Right renal pelvis (tissue), 4 donors: ENCODE results near the gene FHIT. TPM values are rescaled to one million over a fixed set of nuclear protein-coding genes. Genes with fewer than 3 reads are reported as not detected.

ENCODE experiments used
- DNase-seq, 4 donors: peaks; one replicate each; pipeline ENCODE4 v3.0.0-alpha.2; 2013; ENCODE audit warnings: low read depth in 4 of 4, low spot score in 3 of 4, missing footprints in 1 of 4
- polyA plus RNA-seq, 4 donors: library from polyadenylated mRNA; unstranded; fragments of 120-200 nt; gene quantifications; one replicate each; pipeline ENCODE4 v1.2.1, GENCODE V29; 2013; ENCODE audit not compliant: insufficient read length in 4 of 4

FHIT gene
- polyA plus RNA-seq, 4 donors: 24.5 to 27.4 (median 26.6) TPM

DNA sequence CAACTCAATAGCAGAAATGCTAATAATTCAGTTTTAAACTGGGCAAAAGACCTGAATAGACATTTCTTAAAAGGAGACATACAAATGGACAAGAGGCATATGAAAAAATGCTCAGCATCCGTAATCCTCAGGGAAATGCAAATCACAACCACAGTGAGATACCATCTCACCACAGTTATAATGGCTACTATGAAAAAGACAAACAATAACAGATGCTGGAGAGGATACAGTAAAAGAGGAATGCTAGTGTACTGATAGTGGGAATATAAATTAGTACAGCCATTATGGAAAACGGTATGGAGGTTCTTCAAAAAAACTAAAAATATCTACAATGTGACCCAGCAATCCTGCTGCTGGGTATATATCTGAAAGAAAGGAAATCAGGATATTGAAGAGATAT lies 367.2 kb downstream of the FHIT start:
- DNase-seq: no peak

DNA sequence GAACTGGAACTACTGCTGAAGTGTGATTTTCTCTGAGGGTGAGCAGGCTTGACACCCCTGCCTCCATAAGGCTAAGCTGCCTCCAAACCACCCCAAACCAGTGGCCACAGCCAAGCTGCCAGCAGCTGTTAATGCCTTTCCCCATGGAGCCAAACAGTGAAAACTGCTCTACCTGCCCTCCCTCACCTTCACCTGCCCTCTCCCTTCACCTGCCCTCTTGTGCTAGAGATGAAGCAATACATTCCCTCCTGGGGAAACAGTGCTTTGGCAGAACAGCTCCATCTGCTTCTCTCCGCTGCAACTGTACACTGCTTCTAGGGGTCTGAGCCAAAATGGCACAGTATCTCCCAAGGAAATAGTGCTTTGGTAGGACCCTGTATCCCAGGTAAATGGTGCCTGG lies 374.1 kb downstream of the FHIT start:
- DNase-seq: no peak

DNA sequence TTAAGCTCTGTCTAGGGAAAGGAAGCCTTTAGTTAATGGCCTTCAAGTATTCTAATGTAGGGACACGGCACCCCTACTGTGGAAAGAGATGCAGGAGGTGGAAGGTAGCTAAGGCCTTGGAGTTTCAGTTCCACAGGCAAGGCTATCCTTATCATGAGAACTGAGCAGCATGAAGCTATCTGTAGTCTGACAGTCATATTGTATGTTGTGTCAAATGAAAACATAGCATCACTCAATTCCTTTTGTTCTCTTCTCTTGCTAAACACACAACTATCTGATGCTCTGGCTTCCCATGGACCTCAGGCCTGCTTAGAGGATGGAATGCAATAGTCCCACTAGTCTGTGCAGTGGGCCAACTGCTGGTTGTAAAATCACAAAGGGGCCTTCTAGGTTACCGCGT lies 380.9 kb downstream of the FHIT start:
- DNase-seq: no peak

DNA sequence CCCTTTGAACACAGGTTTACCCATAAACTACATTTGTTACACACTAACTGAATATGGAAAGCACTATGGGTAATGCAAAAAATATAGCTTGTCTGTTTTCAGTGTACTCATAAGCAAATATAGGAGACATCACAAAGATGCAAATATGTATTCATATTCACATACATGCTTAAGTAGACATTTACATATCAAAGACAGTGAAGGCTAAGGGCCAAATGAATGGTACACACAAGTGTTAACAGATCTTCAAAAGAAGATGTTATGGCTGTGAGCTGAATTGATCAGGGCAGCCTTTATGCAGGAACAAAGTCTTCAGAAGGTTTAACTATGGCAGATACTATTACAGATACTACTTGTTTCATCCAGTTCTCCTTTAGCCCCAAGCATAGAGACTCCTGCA lies 384.1 kb downstream of the FHIT start:
- DNase-seq: no peak

DNA sequence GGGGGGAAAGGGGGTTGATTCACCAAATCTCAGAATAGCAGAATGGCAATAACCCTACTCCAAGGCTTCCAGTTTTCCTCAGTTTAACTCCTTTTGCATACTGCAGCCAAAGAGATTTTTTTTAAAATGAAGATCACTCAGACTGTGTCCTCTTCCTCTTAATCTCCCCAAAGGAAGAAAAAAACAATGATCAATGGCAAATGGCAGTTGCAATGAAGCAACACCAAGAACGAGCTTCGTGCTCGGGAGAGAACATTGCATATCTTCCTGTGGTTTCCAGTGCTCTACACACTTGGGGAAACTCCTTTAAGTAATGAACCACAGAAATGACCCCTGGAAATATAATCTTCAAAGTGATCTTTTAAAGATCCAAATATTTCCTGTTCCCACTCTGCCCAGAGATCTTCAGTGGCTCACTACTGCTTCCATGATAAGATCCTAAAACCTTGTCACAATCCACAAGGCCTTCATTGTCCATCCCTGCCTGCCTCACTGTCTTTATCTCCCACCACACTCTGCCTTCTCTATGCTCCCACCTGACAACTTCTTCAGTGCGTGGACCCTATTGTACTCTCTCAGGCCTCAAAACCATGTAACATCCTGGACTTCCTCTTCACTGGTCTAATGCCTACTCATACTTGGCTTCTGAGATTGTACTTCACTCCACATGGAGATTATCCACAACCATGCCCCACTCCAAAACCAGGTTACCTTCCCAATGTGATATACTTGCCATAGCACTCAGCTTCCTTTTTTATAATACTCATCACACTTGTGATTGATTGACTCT lies 394.8 kb downstream of the FHIT start:
- no peak for DNase-seq

DNA sequence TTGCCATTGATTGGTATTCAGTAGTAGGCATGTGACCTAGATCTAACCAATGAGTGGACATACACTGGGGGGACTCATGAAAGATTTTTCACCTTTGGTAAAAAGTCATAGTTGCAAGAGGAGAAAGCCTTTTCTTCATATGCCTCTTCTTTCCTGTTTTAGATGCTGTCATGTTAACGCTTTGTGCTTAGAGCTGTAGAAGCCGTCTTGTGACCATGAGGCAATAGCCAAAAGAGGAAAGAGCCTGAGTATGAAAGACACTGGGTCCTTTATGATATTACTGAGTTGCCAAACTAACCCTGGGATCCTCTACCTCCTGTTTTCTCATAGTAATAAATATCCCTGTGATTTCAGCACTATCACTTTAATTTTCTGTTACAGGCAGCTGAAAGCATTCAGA lies 396.0 kb downstream of the FHIT start:
- no peak for DNase-seq

DNA sequence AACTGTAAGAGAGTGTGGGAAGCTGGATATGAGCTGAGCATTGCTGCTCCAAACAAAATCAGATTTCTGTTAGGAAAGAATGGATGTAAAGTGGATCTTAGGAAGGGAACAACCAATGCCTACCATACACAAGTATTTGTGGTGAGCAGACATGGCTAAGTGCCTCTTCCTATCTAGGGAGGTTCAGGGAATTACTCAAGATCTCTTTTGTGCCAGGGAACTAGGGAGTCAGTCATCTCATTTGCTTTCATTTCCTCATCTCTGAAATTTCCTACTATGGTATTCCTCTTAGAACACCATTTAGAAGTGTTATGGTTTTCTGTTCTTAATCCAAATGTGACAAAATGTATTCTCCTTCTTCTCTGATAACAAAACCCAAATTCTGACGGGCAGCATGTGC lies 396.5 kb downstream of the FHIT start:
- no peak for DNase-seq

DNA sequence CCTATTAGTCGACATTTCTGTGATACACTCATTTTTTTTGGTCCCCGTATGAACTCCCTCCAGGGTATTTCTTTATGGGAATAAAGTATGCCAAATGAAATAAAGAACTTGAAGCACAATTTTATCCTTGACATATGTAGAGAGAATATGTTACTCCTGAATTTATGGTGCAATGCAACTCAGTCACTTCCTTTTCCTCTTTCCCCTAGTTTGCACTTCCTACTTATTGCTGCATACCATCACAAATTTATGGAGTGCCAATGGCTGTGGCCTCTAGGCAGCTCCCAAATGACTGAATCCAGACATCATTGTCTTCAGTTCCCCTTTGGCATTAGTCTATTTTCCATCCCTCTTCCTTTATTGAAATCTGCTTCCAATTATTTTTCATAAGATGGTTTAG lies 403.5 kb downstream of the FHIT start:
- no peak for DNase-seq

DNA sequence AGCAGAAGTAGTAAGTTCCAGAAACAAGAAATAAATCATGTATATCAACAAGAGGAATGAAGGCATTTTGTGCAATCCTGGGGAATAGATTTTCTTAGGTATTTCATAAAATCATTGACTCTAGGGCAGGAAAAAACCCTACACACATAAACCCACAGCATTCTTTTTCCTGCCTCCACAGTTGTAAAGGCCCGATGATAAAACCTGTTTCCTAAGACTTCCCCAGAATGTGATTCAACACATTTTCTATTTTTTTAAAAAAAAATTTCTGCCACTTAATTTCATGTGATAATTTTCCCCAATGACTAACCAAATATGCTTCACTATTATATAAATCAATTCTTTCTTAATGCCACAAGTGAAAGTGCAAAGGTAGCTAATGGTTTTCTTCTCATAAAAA lies 407.0 kb downstream of the FHIT start:
- no peak for DNase-seq

DNA sequence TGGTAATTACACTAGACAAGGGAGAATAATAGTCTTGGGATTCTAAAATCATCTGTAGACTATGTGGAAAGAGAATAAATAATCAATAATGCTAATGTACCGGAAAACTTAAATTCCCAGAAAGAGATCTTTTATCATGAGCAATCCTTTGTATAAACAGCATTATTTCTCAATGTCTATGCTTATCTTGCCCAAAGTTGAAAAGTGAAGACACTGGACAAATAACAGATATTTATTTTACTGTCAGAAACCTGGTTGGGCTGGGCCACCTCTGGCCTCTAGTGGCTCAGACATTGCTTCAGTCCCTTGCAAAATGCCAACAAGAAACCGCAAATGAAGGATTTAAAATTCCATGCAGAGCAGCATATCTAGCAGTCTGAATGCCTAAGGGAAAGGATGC lies 409.9 kb downstream of the FHIT start:
- DNase-seq: no peak

DNA sequence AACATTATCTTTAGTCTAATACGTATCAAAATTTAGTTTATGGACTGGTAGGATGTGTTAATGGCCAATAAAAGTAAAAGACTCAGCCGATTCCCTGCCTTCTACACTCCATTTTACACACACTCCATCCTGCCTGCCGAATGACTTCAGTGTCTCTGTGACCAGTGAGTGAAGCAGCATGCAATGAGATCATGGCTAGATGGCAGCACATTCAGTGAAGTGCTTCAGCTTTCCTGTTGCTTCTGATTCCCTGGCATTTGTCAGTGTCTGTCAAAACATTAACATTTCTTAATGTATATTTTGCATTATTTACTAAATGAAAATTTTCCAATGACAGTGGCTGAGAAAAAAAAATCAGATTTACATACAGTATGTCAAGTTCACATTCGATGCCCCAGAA lies 412.0 kb downstream of the FHIT start:
- DNase-seq: no peak

DNA sequence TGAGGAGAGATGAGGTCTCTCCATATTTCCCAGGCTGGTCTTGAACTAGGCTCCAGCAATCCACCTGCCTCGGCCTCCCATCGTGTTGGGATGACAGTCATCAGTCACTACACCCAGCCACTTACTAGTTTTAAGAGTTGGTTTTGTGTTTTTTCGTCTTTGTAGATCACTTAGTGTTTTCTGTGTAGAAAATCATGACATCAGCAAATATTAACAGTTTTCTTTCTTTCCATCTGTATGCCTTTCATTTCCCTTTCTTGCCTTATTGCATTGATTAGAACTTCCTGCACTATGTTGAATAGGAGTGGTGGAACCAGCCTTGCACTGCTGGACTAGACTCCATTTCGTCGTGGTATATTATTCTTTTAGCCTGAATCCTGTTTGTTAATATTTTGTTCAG lies 415.5 kb downstream of the FHIT start:
- DNase-seq: no peak

DNA sequence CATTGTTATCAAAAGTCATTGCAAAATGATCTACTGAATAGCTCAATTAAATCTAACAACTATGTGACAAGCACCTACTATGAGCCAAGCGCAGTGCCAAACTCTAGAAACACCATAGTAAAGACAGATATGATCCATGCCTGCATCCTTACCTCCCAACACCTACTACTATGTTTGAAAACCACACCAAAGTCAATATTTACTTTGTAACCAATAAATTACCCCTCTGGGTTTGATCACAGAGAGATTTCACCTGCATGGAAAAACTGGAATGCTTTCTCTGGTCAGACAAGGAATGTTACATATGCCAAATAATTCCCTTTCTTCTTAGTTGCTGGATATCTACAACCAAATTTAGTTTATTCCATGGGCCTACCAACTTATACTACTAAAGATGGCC lies 422.2 kb downstream of the FHIT start:
- DNase-seq: no peak

DNA sequence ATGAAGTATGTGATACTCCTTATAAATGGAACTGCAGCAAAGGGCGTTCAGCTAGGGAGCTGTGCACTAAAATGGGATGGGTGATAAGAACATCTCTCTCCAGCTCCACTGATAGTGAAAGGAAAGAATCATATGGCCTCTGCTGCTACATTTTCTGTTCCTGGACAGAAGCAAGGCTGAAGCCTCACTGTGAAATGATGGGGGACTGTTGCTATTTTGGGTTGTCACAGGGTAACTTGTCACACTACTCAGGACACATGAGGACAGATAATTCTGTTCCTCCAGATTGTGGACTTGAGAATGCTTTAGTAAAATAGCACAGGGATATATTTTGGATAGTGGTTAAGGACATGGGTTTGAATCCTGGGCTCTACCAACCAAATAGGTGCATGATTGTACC lies 423.6 kb downstream of the FHIT start:
- no peak for DNase-seq

DNA sequence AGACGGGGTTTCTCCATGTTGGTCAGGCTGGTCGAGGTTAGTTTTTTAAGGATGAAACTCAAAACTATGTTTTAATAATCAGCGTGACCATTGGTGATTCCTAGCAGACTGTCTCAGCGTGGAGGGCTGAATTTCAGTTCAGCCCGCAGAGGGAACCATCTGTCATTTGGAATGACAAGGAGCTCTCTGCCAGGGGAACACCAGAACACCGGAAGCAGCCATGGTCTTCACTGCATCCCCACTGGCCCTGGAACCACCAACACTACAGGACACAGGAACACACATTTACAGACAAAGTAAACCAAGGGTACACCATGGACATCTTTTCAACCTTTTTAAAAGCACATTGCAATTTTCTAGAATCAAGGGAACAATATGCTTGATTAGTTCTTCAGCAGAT lies 424.7 kb downstream of the FHIT start:
- DNase-seq: no peak

DNA sequence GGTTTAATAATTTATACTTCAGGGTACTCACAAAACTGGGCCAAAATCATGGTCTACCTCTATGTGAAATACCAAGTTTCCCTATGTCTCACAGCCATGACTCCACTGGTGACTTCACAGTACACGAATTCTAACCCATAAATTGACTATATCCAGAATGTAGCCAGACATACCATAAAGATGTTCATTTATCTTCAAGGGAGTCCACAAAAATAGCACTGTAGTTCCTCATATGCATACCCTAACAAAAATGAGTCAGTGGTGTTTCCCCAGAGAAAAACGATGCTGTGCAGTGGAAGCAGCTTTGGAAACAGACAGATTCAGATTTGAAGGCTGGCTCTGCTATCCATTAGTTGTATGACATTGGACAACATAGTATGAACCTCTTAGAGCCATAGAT lies 438.8 kb downstream of the FHIT start:
- no peak for DNase-seq

DNA sequence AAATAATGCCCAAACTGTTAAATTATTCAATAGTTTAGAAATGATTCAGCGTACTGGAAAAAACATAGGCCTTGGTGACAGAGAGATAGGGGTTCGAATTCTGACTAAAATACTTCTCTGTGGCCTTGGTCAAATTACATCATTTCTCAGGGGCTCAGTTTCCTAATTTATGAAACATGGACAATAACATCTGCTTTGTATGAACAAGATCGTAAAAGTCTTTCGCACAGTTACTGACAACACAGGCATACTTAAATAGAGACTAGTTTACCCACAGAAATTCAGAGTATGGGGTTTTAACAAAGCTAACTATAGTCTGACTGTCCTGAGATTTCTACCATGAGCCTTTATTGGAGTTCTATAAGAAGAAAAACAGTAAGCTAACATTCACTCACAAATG lies 440.4 kb downstream of the FHIT start:
- no peak for DNase-seq

DNA sequence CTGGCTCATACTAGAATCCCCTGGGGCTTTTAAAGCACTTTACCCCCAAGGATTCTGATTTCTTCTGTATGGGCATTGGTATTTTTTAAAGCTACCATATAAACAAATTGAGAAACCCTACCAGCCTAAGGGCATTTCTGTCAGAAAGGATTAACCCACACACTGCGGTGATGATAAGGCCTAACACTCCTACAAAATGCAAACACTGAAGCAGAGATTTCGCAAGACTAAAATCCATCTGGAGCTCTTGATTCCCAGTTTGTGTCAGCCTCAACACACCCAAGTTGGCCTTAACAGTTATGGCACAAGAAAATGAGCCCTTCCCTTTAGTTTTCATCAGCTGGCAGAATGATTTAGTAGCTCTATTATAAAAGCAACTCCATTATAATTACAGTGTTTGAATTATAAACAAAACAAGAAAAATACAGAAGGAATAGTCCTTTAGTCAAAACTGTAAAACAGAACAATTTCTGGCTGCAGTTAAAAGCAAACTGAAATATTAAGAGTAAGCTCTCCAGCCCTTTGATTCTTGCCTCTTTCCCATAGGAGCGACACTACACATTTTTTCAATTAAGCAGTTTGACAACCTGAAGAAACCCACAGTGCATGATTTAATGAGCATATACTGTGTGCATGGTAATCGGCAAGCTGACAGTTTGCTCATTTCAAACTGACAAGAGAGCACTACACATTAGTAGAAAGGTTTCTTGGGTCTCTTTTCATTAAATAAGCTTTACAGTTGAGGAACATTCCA lies 441.2 kb downstream of the FHIT start:
- DNase-seq: no peak

DNA sequence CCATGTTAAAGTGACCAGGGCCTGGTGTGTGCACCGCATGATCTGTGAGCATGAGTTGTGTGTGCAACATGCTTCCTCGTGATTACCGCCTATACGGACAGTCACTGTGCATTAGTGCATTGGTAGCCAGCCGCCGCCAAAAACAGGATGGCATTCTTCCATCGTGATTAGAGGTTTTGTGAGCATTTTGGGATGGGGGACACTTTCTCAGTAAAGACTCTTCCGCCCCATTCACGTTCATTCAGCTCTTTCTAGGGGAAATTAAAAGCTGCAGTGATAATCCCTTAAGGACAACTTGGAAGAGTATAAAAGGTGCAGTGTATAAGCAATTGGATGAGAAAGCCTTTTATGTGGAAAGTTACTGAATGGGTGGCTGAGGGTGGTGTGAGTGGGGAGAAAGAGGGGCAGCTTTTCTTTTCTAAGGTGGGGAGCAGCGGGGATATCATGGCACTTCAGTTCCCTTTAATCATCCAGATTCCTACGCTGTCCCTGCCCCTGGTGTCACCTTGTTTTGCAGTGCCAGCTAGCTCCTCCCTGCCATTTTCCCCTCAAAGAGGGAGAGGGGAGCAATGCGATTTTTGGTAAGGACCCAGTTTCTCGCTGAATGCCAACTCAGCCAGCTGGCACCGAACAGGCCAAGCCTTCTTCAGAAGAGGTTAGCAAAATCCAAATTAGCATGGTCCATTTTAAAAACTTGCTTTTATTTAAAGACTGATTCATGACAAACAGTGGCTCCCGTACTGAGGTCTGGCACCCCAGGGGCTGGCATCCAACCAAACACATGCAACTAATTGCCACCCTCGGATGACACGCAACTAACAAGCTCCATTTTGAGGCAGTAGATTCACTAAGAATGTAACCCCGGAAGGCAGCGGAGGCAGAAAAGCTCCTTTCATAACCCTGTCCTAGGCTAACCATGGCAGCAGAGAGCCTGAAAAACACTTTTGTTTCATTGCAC lies 447.8 kb downstream of the FHIT start:
- DNase-seq: no peak

DNA sequence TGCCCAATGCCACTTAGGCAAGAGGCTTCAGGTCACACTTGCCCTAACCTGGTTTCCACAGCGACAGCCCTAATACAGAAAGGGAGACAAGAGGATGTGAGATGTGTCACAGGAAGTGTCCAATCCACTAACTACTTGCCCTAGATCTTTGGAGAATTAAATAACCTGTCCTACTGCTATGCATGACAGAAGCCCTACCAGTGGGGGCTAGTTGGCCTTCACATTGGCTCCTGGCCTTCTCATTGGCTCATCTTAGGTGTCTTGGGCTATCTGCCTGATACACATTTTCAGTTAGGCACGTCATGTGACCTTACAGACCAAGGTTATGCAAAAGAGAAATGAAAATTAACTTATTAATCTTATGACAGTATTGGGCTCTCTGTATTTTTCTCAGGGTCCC lies 449.9 kb downstream of the FHIT start:
- no peak for DNase-seq

DNA sequence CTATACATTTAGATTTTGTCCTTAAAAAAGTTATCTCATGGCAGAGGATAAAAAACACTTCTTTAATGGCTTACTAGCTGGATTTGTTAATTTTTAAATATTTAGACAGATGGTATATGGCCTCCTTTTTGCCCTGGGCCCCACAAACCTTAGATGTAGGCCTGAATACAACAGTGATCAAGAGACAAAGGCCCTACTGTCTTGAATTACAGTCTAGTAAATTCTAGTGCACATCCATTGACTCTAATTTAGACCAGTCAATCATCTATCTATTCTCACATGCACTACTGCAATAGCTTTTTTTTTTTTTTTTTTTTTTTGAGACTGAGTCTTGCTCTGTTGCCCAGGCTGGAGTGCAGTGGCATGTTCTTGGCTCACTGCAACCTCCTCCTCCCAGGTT lies 452.8 kb downstream of the FHIT start:
- no peak for DNase-seq
